Ovary (tissue), 3 donors: ENCODE results near the gene STX3.

Experiments used
- CTCF ChIP-seq, 3 donors: fragments of 450-650 bp in 2 of 3; fragments of 200-600 bp in 1 of 3; IDR thresholded peaks; one replicate each; pipeline versions ENCODE4 v1.5.1 to v1.8.0; 2016 to 2022; ENCODE audit warnings: antibody characterized with exemption in 3 of 3, mild to moderate bottlenecking in 1 of 3
- EP300 ChIP-seq: sonication (generic); formaldehyde crosslinking; IDR thresholded peaks from one replicate; pipeline ENCODE4 v1.6.1; 2017; ENCODE audit warnings: antibody characterized with exemption
- POLR2A ChIP-seq: fragments of 450-650 bp; IDR thresholded peaks from one replicate; pipeline ENCODE4 v1.6.1; 2017; ENCODE audit warnings: antibody characterized with exemption, mild to moderate bottlenecking, moderate library complexity
- donor health status: DM: no; HTN: no; CAD: no.

- TF ChIP-seq CTCF (IDR thresholded peaks at IDR 0.05) (no peak), EP300 (no peak), POLR2A (no peak)
Observed at GRCh38 chr11:59728913-59729312, 26.3 kb upstream of the STX3 start.
